Activated naive CD8-positive, alpha-beta T cell treated with anti-CD3 and anti-CD28 coated beads, Interleukin-2, amount 10 ng/mL, durations not matched to agents 7 days and 5 days (primary cell): ENCODE results near the gene EDC3. TPM values are rescaled to one million over a fixed set of nuclear protein-coding genes. Genes with fewer than 3 reads are reported as not detected.
A peak's percentile ranks its signal among the peaks of the same experiment; 100 is the strongest.
"Not testable (repeated sequence)": the region's sequence is repeated elsewhere in the genome, so short reads cannot be mapped to it uniquely, and the experiment has no call there.

Experiments used
- ATAC-seq: fragments of 150-1000 bp; cut with Tn5 transposase; one replicate; pipeline ENCODE4 v1.10.0; 2021; ENCODE audit warnings: low read depth, moderate library complexity
- POLR2A ChIA-PET: fragments of 350-600 bp; sonication (Branson Sonifier 250); formaldehyde crosslinking; loops from one replicate; lab custom pipeline; 2021; ENCODE audit warnings: antibody characterized with exemption; lab: Charles Lee
- DNase-seq: peaks from one replicate; pipeline ENCODE4 v3.0.0; 2021
- H3K27ac Mint-ChIP-seq: one replicate; pipeline ENCODE4 v1.8.0; 2022; ENCODE audit warnings: mild to moderate bottlenecking, mixed read lengths
- H3K27me3 Mint-ChIP-seq: one replicate; pipeline ENCODE4 v1.8.0; 2022; ENCODE audit warnings: mild to moderate bottlenecking, moderate library complexity, mixed read lengths
- H3K36me3 Mint-ChIP-seq: one replicate; pipeline ENCODE4 v1.8.0; 2021; ENCODE audit warnings: mild to moderate bottlenecking, mixed read lengths
- H3K4me1 Mint-ChIP-seq: one replicate; pipeline ENCODE4 v1.8.0; 2021; ENCODE audit warnings: mixed read lengths
- H3K4me3 Mint-ChIP-seq: one replicate; pipeline ENCODE4 v1.8.0; 2022; ENCODE audit warnings: mild to moderate bottlenecking, moderate library complexity, mixed read lengths
- H3K9me3 Mint-ChIP-seq: one replicate; pipeline ENCODE4 v1.8.0; 2021; ENCODE audit warnings: mixed read lengths
- total RNA-seq, 2 experiments: library from RNA; stranded (reverse); gene quantifications; one replicate each; pipeline ENCODE4 v1.2.3, GENCODE V29; 2021

EDC3 gene
- total RNA-seq, 2 experiments from 2014 or later: 46.7 to 47.0 TPM

- Mint-ChIP-seq H3K27me3 (no peaks in the 10 kb centered on the region), H3K36me3 (peaks cover 19% of the 10 kb centered on the region), H3K27ac (no peak overlapping the region), H3K4me1 (peaks cover 13% of the 10 kb centered on the region), H3K9me3 (no peaks in the 10 kb centered on the region), H3K4me3 (no peak overlapping the region)
- POLR2A ChIA-PET: interaction anchor here (0.9 to 1.7 kb wide), 3 partner anchors 135 to 160 kb away, joined by 3 to 6 read pairs (median 4); no protein-coding TSS in a partner anchor
- ATAC-seq (no peak), DNase-seq (no peak)
These were observed 62.0 kb downstream of the EDC3 start for GRCh38 chr15:74633781-74634180.

GRCh38 chr15:74632601-74633000, 63.2 kb downstream of the EDC3 start:
- Mint-ChIP-seq H3K4me3 (no peak overlapping the region), H3K9me3 (no peaks in the 10 kb centered on the region), H3K36me3 (peaks cover 20% of the 10 kb centered on the region), H3K4me1 (peaks cover 16% of the 10 kb centered on the region), H3K27ac (no peak overlapping the region), H3K27me3 (no peaks in the 10 kb centered on the region)
- POLR2A ChIA-PET: interaction anchor here (0.9 to 2.9 kb wide), 4 partner anchors 16 to 258 kb away, joined by 3 to 18 read pairs (median 4); partner anchors contain the start of gene CLK3
- ATAC-seq (no peak), DNase-seq (no peak)

GRCh38 chr15:74631935-74632560, 63.8 kb downstream of the EDC3 start:
- Mint-ChIP-seq H3K27me3 (no peaks in the 10 kb centered on the region), H3K9me3 (no peaks in the 10 kb centered on the region), H3K4me1 (peaks cover 20% of the 10 kb centered on the region), H3K36me3 (peaks cover 24% of the 10 kb centered on the region), H3K27ac (peak overlapping the region; percentile 38), H3K4me3 (no peak overlapping the region)
- POLR2A ChIA-PET: interaction anchor here (0.8 to 2.9 kb wide), 6 partner anchors 16 to 257 kb away, joined by 3 to 18 read pairs (median 4); partner anchors contain the start of gene CLK3
- peak; percentile 72 for DNase-seq
- ATAC-seq: peak; percentile 54

GRCh38 chr15:74631408-74631807, 64.4 kb downstream of the EDC3 start:
- POLR2A ChIA-PET: interaction anchor here (0.7 to 2.9 kb wide), 6 partner anchors 15 to 257 kb away, joined by 3 to 18 read pairs (median 4); partner anchors contain the start of gene CLK3

GRCh38 chr15:74631087-74631385, 64.8 kb downstream of the EDC3 start:
- peaks cover 28% of the 10 kb centered on the region for H3K4me1 Mint-ChIP-seq
- POLR2A ChIA-PET: interaction anchor here (0.7 to 2.9 kb wide), 3 partner anchors 15 to 252 kb away, joined by 4 to 18 read pairs (median 5); partner anchors contain the start of gene CLK3
- no peak for ATAC-seq

More at GRCh38 chr15:74631408-74631807, 64.4 kb downstream of the EDC3 start:
- no peak for DNase-seq
- peaks cover 24% of the 10 kb centered on the region for H3K36me3 Mint-ChIP-seq
- no peak for ATAC-seq
- peaks cover 25% of the 10 kb centered on the region for H3K4me1 Mint-ChIP-seq
- H3K27me3 Mint-ChIP-seq: no peaks in the 10 kb centered on the region
- H3K4me3 Mint-ChIP-seq: no peak overlapping the region
- H3K27ac Mint-ChIP-seq: no peak overlapping the region
- H3K9me3 Mint-ChIP-seq: no peaks in the 10 kb centered on the region

GRCh38 chr15:74630284-74631086, 65.3 kb downstream of the EDC3 start:
- ATAC-seq (no peak), DNase-seq (no peak)
- no peak overlapping the region for H3K27ac Mint-ChIP-seq
- no peak overlapping the region for H3K4me3 Mint-ChIP-seq
- H3K27me3 Mint-ChIP-seq: no peaks in the 10 kb centered on the region
- peaks cover 28% of the 10 kb centered on the region for H3K36me3 Mint-ChIP-seq
- H3K9me3 Mint-ChIP-seq: no peaks in the 10 kb centered on the region
- POLR2A ChIA-PET: interaction anchor here (0.7 to 2.9 kb wide), 3 partner anchors 14 to 160 kb away, joined by 3 to 18 read pairs (median 4); partner anchors contain the start of gene CLK3
- peaks cover 29% of the 10 kb centered on the region for H3K4me1 Mint-ChIP-seq

More at GRCh38 chr15:74631087-74631385, 64.8 kb downstream of the EDC3 start:
- Mint-ChIP-seq H3K36me3 (peaks cover 26% of the 10 kb centered on the region), H3K27ac (no peak overlapping the region), H3K4me3 (no peak overlapping the region), H3K9me3 (no peaks in the 10 kb centered on the region), H3K27me3 (no peaks in the 10 kb centered on the region)
- no peak for DNase-seq

GRCh38 chr15:74629696-74630095, 66.1 kb downstream of the EDC3 start:
- peaks cover 24% of the 10 kb centered on the region for H3K4me1 Mint-ChIP-seq
- POLR2A ChIA-PET, H3K4me3 Mint-ChIP-seq, DNase-seq, H3K27me3 Mint-ChIP-seq, ATAC-seq, H3K9me3 Mint-ChIP-seq, H3K27ac Mint-ChIP-seq: not testable (repeated sequence)
- peaks cover 27% of the 10 kb centered on the region for H3K36me3 Mint-ChIP-seq

GRCh38 chr15:74628949-74629348, 66.9 kb downstream of the EDC3 start:
- no peak overlapping the region for H3K4me3 Mint-ChIP-seq
- H3K27me3 Mint-ChIP-seq: no peaks in the 10 kb centered on the region
- H3K4me1 Mint-ChIP-seq: peaks cover 24% of the 10 kb centered on the region
- POLR2A ChIA-PET: no interaction called here
- peaks cover 29% of the 10 kb centered on the region for H3K36me3 Mint-ChIP-seq
- ATAC-seq (no peak), DNase-seq (no peak)
- H3K9me3 Mint-ChIP-seq: no peaks in the 10 kb centered on the region
- H3K27ac Mint-ChIP-seq: no peak overlapping the region

GRCh38 chr15:74628199-74628598, 67.6 kb downstream of the EDC3 start:
- Mint-ChIP-seq H3K36me3 (peaks cover 32% of the 10 kb centered on the region), H3K27ac (peak overlapping the region; percentile 85), H3K4me3 (no peak overlapping the region), H3K27me3 (no peaks in the 10 kb centered on the region), H3K9me3 (no peaks in the 10 kb centered on the region), H3K4me1 (peaks cover 26% of the 10 kb centered on the region)
- DNase-seq: no peak
- ATAC-seq: no peak
- POLR2A ChIA-PET: interaction anchor here (2.0 kb wide), 1 partner anchor 12 kb away, joined by 15 read pairs; the partner anchor contains the start of gene CLK3

- Mint-ChIP-seq H3K27me3 (no peaks in the 10 kb centered on the region), H3K27ac (peak overlapping the region; percentile 85), H3K36me3 (peaks cover 32% of the 10 kb centered on the region), H3K4me1 (peaks cover 26% of the 10 kb centered on the region), H3K9me3 (no peaks in the 10 kb centered on the region), H3K4me3 (no peak overlapping the region)
- POLR2A ChIA-PET: interaction anchor here (2.0 kb wide), 1 partner anchor 12 kb away, joined by 15 read pairs; the partner anchor contains the start of gene CLK3
- DNase-seq (no peak), ATAC-seq (no peak)
These were observed 68.1 kb downstream of the EDC3 start for GRCh38 chr15:74627766-74628165.

- Mint-ChIP-seq H3K4me3 (peak overlapping the region; percentile 28), H3K36me3 (peaks cover 35% of the 10 kb centered on the region), H3K27ac (peak overlapping the region; percentile 85), H3K27me3 (no peaks in the 10 kb centered on the region), H3K4me1 (peaks cover 28% of the 10 kb centered on the region), H3K9me3 (no peaks in the 10 kb centered on the region)
- DNase-seq: no peak
- ATAC-seq: peak; percentile 73
- POLR2A ChIA-PET: interaction anchor here (2.0 kb wide), 1 partner anchor 11 kb away, joined by 15 read pairs; the partner anchor contains the start of gene CLK3
These were observed 68.8 kb downstream of the EDC3 start for GRCh38 chr15:74626752-74627692.

GRCh38 chr15:74626336-74626735, 69.5 kb downstream of the EDC3 start:
- Mint-ChIP-seq H3K27ac (peak overlapping the region; percentile 71), H3K4me3 (no peak overlapping the region), H3K27me3 (no peaks in the 10 kb centered on the region), H3K4me1 (peaks cover 28% of the 10 kb centered on the region), H3K36me3 (peaks cover 37% of the 10 kb centered on the region), H3K9me3 (no peaks in the 10 kb centered on the region)
- no peak for ATAC-seq
- POLR2A ChIA-PET: interaction anchor here (2.0 kb wide), 1 partner anchor 10 kb away, joined by 15 read pairs; the partner anchor contains the start of gene CLK3
- no peak for DNase-seq
